B cell (primary cell): ENCODE data around the gene SLIT3.

ENCODE experiments used
- CTCF ChIP-seq: fragments of 200-600 bp; IDR thresholded peaks from one replicate; pipeline ENCODE4 v1.8.0; 2022; ENCODE audit warnings: antibody characterized with exemption, mild to moderate bottlenecking
- EZH2 ChIP-seq: IDR thresholded peaks from 2 replicates; pipeline ENCODE4 v1.6.1; 2012; ENCODE audit warnings: borderline replicate concordance, low read depth, mild to moderate bottlenecking, moderate library complexity, low read length; ENCODE audit not compliant: insufficient read depth, poor library complexity, severe bottlenecking

- no peak for TF ChIP-seq CTCF
- no peak for TF ChIP-seq EZH2
Observed at GRCh38 chr5:169079697-169080096, 221.2 kb downstream of the SLIT3 start.
